GM21526 (cell line): ENCODE data around the gene CENPL.
A peak's percentile ranks its signal among the peaks of the same experiment; 100 is the strongest.
"Not testable (repeated sequence)": the region's sequence is repeated elsewhere in the genome, so short reads cannot be mapped to it uniquely, and the experiment has no call there.

Experiments
- ATAC-seq: cut with Tn5 transposase; IDR thresholded peaks from one replicate; pipeline ENCODE4 v1.9.1; 2021; ENCODE audit warnings: moderate library complexity; ENCODE audit not compliant: unreplicated experiment, low FRiP score

Gene CENPL

GRCh38 chr1:173859547-173859946 is 34.9 kb upstream of the CENPL start:
- not testable (repeated sequence) for ATAC-seq

- ATAC-seq = no peak
These were observed 32.8 kb upstream of the CENPL start for GRCh38 chr1:173857363-173857917.

- no peak for ATAC-seq
These were observed 32.2 kb upstream of the CENPL start for GRCh38 chr1:173856903-173857302.

DNA sequence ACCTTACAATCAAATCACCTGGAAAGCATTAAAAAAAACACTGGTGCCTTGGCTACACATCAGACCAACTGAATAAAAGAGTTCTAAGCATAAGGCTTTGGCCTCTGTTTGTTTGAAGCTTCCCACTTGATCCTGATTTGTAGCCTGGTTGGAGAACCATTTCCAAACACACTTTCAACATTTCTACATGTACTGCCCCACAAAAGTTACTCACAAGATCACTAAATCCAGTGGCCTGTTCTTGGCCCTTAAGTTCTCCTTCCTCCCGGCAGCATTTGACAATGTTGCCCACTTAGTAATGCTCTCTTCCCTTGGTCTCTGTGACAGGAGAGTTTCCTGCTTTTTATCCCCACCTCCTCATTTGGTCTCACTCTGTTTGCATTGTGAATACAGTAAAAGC is 31.3 kb upstream of the CENPL start:
- no peak for ATAC-seq

- no peak for ATAC-seq
These were observed 28.4 kb upstream of the CENPL start for GRCh38 chr1:173853074-173853473.

DNA sequence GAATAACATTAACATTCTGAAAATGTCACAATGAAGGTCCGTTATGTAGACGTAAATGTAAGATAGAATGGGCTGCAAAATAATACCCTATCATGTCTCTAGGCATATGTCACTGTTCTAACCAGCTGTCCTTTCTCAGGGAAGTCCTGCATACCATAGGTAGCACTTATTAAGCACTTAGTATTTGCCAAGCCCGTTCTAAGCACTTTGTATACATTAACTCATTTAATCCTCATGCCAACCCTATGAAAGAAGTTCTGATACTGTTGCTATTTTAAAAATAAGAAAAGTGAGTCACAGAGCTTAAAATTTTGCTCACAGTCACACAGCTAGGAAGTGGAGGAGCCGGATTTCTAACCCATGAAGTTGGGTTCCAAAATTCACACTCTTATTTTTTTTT is 27.4 kb upstream of the CENPL start:
- ATAC-seq = no peak

- no peak for ATAC-seq
These were observed 8.1 kb upstream of the CENPL start for GRCh38 chr1:173832748-173833147.

DNA sequence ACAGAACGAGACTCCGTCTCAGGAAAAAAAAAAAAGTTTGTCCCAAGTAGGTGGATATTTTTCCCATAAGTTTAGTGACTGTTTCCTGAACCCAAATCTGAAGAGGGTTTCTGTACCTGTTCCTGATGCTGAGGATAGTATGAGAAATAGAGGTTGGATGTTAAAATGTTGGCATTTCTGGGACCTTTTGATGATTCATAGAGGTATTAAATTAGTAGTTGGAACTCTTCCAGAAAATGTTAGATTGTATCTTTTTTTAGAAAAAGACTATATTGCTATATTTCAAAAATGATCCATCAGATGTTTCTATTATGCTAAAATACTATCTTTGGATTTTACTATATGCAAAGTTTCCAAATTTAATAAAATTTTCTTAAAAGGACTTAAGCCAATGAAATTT is 2.9 kb upstream of the CENPL start:
- ATAC-seq = no peak

DNA sequence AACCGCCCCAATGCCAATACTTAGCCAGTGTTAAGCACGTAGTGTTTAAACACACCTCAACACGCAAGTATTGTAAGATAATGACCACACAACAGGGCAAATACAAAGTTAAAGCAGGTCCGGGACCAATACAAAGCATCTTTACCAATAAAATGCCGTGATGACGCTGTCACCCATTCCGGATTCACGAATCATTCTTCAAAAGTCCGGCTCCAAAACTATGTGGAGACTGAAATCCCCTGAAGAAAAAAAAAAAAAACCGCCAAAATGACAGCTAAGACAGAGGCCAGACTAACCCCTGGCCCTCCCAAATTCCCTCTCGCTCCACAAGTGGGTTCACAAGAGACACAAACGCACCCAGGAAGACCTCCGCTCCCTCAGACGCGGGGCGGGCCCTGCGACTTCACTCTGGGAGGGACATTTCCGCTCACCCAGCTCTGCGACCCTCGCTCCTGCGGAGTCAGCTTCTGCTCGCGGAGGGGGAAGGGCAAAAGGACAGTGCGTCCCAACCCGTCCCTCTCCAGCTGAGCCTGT is 835 bp downstream of the CENPL start:
- ATAC-seq = peak; percentile 43

DNA sequence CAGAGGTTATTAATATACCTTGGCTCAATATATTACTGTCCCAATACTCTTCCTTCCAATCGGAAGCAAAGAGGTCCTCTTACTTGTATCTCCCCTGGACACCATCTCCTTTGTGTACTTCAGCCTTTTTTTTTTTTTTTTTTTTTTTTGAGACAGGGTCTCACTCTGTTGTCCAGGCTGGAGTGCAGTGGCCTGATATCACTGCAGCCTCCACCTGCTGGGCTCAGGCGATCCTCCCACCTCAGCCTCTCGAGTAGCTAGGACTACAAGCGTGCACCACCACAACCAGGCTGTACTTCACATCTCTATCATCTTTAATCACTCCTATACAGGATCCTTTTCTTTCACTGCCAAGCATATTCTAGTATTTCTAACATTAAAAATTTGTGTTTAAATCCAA is 3.0 kb downstream of the CENPL start:
- no peak for ATAC-seq

DNA sequence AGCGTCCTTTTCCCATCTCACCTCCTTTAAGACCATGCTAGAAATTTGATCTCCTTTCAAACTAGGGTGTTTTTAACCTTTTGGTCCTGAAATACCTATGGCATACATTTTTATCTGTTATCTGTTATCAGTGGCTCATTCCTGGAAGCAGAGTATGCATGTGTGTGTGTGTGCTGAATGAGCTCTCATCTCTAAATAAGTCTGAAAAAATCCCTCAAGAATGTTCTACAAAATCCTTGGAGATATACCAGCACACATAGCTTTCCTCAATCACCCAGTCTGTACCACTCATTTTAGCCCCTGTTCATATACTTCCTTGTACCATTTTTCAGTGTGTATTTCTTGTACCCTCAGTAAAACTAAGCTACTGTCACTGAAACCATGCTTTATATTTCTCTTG is 6.2 kb downstream of the CENPL start:
- ATAC-seq = no peak

DNA sequence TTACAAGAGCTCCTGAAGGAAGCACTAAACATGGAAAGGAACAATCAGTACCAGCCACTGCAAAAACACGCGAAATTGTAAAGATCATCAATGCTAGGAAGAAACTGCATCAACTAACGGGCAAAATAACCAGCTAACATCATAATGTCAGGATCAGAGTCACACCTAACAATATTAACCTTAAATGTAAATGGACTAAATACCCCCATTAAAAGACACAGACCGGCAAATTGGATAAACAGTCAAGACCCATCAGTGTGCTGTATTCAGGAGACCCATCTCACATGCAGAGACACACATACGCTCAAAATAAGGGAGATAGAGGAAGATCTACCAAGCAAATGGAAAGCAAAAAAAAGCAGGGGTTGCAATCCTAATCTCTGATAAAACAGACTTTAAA is 11.0 kb downstream of the CENPL start:
- ATAC-seq = not testable (repeated sequence)

DNA sequence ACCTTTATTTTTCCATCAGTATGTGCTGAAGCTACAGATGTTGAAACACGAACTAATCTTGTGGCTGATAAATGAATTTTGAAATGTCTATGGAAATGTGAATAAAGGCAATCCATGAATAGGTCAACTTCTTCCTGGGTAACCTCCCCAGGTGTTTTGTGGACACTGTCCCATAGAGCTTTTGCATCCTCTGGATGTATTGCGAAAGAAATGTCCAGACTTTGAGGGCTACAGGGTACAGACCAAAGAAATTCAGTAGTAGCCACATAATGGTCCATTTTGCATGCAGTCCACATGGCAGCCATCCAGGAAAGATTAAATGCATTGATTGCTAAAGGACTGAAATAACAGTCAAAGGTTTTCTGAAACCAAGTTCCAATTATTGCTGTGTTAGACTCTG is 21.7 kb downstream of the CENPL start:
- ATAC-seq = no peak

- ATAC-seq = not testable (repeated sequence)
These were observed 24.7 kb downstream of the CENPL start for GRCh38 chr1:173799995-173800394.

DNA sequence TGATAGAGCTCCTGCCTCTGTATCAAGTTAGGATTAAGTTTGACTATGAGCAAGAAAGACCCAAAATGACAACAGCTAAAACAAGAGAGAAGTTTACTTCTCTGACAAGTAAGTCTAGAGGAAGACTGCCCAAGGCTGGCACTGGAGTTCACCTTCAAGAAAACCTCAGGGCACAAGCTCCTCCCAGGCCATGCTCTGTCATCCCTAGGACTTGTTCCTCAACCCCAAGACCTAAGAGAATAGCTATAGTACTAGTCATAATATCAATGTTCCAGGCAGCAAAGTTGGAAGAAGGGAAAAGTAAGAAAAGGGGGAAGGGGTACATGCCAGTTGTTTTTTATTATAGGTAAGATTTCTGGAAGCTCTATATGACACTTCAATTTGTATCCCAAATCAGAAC is 26.6 kb downstream of the CENPL start:
- no peak for ATAC-seq

DNA sequence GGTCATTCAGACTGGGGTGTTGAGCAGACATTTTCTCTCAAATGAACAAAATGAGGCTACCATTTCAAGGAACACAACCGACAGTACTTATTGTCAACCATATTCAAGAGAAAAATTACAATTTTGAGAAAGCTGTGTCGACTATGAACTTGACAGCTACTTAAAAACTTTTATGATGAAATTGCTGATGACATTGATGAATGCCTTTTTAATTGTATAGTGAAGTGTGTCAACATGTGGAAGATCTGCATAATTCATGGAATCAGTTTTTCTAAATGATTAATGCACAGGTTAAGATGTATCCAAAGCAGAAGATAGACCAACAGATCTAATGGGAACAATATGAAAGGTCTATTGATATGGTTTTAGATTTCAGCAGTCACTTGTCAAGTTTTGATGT is 34.8 kb downstream of the CENPL start:
- ATAC-seq = no peak

GRCh38 chr1:173784997-173785396 is 39.7 kb downstream of the CENPL start:
- no peak for ATAC-seq

DNA sequence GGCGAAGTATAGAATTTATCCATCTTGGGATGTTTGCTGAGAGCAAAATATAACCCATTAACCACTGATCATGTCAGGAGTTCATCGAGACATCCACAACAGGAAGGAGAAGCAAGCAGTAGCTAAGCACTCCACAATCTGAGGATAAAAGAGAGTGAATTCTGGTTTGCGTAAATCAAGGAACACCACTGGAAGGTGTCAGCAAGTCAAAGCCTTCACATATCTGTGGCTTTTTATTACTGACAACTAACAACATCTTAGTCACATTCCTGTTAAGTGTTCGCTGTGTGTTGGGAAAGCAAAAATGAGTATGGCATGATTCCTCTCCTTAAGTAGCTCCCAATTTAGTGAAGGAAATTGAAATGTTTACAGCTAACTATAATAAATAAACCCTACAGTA is 44.7 kb downstream of the CENPL start:
- ATAC-seq = no peak

GRCh38 chr1:173775578-173776226 is 49.0 kb downstream of the CENPL start:
- no peak for ATAC-seq

DNA sequence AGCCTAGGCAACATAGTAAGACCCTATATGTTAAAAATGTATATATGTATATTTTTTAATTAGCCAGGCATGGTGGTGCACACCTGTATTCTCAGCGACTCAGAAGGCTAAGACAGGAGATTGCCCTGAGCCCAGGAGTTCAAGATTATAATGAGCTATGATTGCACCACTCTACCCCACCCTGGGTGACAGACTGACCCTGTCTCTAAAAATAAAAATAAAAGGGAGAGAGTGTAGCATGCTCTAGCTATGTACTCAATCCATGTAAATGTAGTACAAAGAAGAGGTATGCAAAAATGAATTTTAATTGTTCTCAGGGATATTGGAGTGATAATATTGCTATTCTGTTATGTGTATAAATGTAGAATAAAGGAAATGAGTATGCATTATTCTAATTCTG is 53.1 kb downstream of the CENPL start:
- ATAC-seq = no peak

DNA sequence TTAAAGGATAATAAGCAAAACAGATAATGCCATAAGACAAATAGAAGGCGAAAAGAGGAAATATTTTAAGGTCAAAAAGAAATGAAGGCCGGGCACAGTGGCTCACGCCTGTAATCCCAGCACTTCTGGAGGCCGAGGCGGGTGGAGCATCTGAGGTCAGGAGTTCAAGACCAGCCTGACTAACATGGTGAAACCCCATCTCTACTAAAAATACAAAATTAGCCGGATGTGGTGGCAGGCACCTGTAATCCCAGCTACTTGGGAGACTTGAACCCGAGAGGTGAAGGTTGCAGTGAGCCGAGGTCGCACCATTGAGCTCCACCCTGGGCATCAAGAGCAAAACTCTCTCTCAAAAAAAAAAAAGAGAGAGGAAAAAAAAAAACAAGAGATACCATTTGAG is 54.4 kb downstream of the CENPL start:
- ATAC-seq = not testable (repeated sequence)

DNA sequence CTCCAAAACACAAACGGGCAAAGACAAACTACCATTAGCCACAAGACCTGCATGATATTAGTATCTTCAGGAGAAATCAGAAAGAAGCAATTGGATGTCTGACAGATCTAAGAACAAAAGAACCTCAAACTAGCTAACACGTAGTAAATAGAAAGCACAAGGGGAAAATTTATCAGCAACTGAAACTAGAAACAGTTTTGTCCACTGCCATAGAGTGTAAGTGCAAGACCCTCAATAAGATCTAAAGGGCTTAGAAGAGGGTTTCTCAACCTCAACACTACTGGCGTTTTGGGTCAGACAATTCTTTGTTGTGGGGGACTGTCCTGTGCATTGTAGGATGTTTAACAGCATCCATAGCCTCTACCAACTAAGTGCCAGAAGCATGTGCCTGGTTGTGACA is 55.9 kb downstream of the CENPL start:
- ATAC-seq = no peak
